GM19238 (cell line): ENCODE measurements around the gene CLEC4M.
A peak's percentile ranks its signal among the peaks of the same experiment; 100 is the strongest.
"Not testable (repeated sequence)": the region's sequence is repeated elsewhere in the genome, so short reads cannot be mapped to it uniquely, and the experiment has no call there.

ENCODE experiments used
- DNase-seq: peaks from one replicate; pipeline ENCODE4 v3.0.0; 2011; ENCODE audit warnings: low spot score; ENCODE audit not compliant: insufficient read length

The CLEC4M gene

DNA sequence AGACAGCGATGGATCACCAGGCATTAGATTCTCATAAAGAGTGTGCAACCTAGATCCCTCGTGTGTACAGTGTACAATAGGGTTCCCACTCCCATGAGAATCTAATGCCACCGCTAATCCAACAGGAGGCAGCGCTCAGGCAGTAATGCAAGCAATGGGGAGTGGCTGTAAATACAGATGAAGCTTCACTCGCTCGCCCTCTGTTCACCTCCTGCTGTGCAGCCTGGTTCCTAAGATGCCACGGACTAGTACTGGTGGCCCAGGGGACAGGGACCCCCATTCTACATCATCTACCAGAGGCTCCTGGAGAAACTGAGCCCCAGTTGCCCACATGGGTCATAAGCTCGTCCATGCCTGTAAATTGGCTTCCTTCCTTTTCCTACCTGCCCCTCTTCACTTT lies 8.0 kb downstream of the CLEC4M start:
- DNase-seq: no peak

DNA sequence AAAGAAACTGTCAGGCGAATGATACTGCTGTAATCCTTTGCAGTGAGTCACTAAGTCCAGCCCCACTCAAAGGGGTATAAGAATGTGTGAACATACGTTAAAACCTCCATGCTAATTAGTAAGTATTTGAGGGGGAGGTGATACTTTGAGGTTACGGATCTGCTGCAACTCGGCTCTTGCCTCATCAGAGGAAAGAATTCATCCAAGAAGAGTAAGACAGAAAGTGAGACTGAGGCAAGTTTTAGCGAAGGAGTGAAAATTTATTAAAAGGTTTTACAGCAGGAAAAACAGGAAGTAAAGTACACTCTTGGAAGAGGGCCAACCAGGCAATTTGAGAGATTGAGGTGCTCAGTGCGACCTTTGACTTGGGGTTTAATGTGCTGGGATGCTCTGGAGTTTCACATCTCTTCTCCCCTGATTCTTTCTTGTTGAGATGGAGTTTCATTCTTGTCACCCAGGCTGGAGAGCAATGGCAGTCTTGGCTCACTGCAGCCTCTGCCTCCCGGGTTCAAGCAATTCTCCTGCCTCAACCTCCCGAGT lies 9.8 kb downstream of the CLEC4M start:
- DNase-seq: peak; percentile 30

DNA sequence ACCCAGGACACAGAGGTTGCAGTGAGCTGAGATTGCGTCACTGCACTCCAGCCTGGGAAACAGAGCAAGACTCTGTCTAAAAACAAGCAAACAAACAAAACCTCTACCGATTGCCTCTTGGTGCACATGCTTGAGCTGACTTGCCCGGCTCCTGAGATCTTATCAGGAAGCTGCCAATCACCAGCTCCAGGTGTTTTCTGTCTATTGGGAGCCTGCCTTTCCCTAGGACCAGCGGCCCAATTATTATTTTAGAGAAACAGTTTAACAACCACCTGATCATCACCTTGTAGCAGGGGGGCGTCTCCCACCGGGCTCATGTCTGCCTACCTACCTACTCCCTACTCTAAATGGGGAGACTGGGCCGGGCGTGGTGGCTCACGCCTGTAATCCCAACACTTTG lies 10.8 kb downstream of the CLEC4M start:
- no peak for DNase-seq

DNA sequence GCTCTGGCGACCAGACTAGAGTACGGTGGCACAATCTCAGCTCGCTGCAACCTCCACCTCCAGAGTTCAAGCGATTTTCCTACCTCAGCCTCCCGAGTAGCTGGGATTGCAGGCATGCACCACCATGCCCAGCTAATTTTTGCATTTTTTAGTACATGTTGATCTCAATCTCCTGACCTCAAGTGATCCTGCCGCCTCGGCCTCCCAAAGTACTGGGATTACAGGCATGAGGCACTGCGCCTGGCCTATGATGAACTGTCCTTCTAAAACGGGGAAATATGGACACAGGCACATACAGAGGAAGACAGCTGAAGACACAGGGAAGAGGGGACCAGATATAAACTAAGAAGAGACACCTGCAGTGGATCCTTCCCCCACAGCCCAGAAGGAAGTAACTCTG lies 12.7 kb downstream of the CLEC4M start:
- no peak for DNase-seq

DNA sequence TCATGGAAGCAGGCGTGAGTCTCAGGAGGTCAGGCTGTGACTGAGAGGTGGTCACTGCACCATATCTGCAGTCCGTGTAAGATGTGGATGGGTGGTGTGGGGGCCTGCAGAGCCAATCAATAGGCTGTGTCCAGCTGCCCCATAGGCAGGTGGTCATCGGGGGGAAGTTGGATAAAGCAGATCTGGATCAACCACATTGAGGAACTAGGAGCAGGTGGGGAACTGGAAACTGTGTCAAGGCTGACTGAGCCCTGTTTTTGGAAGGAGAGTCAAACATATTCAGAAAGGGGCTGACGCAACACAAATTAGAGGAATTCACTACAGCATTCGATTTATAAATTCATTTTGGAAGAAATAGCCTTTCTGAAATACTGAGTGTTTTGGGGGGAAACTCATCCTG lies 15.0 kb downstream of the CLEC4M start:
- DNase-seq: no peak

DNA sequence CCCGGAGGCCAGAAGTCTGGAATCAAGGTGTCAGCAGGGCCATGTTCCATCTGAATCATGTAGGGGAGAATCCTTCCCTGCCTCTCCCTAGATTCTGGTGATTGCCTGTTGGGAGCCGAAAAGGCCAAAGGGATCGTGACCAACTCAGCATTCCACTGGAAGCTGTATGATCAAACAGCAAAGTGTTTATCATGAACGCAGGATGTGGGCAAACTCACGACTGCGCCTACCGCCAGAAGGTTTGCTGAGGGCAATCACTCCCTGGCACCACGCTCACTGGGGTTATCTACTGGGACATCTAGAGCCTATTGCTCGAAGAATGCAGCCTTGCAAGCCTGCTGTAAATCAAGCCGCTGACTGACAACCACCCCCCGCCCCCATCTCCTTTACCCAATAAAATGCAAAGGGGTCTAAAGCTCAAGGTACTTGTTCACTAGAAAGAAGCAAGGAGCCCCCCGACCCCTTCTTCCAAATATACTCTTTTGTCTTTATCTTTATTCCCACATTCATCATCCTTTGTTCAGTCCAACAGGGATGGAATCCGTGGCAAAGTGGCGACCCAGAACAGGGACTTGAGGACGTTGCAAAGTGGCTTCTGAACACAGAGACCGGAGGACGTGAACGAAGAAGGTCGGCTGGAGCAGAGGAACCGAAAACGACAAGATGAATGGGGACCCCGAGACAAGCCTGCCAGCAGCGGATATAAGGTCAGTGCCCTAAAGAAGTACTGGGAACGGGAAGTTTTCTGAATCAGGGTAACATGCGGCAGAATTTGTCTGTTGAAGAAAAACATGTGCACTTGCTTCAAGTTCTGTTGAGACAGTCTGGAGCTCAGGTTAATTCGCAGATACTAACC lies 16.8 kb downstream of the CLEC4M start:
- DNase-seq: no peak

DNA sequence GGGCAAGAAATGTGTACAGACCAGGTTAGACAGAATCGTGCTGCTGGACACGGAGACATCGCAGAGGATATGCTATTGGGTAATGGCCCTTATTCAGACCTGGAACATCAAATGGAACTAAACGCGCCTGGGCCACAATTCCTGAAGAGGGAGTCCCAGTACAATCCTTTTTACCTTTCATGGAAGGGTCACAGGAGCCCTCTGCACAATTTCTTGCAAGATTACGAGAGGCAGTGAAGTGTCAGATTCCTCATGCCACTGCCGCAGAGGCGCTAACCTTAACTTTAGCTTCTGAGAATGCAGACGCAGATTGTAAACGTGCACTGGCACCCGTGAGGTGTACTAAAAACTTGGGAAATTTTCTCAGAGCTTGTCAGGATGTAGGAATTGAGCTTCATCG lies 18.1 kb downstream of the CLEC4M start:
- no peak for DNase-seq

DNA sequence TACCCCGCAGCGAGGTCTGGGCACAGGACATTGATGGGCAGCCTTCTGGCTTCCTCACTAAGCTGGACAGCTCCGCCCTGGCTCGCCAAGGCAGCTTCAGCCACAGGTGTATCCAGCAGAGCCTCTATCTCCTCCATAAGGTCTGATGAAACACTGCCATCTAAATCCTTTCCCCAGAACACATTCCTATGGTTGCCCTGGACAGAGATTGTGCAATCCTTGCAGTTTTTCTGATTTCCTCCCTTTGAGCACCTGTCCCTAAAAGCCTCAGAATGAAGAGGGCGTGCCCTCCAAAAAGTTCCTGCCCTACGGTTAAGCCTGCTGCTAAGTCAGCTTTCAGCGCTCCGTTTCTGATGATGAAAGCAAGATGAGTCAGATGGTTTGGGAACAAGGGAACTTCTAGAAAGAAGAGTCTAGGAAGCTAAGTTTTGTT lies 21.0 kb downstream of the CLEC4M start:
- no peak for DNase-seq

DNA sequence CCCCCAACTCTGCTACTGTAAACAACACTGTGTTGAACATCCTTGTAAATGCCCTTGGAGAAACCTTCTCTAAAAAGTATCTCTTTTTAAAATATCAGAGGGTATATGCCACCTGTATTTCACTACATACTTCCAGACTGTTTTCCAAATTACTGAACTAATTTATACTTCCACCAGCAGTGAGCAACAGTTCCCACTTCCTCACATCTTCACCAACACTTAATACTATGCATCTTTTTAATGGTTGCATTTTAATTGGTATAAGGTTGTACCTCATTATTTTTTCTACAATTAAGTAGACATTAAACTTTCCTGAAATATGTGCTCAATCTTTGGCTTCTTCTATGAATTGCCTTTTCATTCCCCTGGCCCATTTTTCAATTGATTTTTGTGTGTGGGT lies 21.8 kb downstream of the CLEC4M start:
- DNase-seq: no peak

DNA sequence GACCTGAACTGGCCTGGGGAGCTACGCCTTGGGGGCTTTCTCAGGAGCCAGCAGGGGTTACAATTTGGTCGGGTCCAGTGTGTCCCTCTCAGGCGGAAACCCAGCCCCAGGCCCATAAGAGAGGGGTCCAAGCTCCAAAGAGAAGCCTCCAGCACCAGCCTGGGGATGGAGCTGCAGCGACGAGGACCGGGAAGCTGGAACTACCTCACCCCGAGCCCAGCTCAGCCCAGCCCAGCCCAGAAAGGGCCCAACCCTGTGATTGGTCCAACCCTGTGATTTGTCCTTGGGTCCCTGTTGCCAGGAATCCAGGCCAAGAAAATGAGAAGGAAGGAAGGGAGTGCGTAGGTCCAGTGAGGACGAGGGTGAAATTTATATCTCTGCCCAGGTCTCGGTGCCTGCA lies 24.1 kb downstream of the CLEC4M start:
- DNase-seq: no peak

DNA sequence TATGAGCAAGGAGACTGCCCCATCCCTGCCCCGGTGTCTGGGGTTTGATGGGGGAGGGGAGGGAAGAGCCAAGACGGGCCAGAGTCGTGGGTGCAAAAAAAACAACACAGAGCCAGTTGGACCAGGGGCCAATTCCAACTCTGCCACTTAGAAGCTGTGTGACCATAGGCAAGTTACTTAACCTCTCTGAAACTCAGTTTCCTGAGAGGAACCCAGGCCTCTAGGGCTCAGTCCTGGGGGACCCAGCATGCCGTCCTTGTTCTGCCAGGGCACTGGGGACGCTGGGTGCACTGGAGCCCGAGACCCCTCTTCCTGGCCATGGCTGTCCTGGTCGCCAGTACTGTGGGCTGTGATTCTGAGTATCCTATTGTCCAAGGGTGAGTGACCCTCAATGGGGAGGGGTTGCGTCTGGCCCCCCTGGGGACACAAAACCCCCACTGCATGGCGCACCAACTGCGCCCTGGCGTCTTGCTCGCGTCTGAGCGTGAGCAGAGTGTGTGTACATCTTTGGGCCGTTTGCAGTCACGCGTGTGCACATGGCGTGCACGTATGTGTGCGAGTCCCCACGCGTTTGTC lies 24.6 kb downstream of the CLEC4M start:
- DNase-seq: no peak

DNA sequence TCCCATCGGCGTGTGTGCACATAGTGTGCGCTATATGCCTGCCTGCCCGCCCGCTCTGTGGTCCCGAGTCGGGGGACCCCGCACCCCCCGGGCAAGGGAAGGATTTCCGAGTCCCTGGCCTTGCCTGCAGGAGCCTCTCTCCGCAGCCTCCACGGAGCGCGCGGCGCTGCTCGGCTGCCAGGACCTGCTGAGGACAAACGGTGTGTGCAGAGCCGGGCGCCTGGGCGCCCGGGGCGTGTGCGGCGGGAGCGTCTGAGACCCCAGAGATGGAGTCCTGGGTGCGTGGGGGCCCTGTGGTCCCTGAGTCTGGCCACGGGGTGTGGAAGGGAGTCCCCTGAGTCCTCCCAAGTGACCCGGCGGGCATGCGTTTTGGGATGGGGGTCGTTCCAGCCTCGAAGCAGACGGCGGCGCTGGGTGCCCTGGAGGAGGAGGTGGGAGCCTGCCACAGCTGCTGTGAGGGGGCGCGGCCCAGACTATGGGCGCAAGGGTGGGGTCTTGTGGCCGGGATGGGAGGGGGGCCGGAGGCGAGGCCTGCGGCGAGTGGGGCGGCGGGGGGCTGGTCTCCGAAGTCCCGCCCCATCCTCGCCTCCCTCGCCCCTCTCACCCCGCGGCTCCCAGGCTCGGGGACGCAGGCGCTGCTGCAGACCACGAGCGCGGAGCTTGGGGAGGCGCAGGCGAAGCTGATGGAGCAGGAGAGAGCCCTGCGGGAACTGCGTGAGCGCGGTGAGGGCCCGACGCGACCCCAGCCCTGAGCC lies 25.3 kb downstream of the CLEC4M start:
- DNase-seq: no peak

DNA sequence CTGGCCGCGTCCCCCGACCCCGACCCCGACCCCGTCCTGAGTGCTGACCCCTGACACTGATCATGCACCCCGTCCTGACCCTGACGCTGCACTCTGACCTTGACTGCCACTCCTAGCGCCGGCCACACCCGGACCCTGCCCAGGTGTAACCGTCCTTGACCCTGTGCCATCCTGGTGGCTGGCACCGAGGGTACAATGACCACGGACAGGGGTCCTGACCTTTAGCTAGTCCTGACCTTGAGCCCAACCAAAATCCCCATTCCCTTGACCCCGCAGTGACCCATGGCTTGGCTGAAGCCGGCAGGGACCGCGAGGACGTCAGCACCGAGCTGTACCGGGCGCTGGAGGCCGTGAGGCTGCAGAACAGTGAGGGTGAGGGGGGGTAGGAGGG lies 25.9 kb downstream of the CLEC4M start:
- DNase-seq: no peak

DNA sequence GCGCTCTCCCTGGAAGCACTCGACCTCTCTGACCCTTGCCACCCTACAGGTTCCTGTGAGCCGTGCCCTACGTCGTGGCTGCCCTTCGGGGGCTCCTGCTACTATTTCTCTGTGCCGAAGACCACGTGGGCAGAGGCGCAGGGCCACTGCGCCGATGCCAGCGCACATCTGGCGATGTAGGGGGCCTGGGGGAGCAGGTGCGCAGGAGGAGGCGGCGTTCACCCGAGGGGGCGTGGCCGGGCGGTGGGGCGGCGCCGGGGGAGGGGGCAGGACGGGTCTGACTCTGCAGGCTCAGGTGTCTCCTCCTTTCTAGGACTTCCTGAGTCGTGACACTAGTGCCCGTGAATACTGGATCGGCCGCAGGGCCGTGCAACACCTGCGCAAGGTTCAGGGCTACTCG lies 26.4 kb downstream of the CLEC4M start:
- DNase-seq: no peak

DNA sequence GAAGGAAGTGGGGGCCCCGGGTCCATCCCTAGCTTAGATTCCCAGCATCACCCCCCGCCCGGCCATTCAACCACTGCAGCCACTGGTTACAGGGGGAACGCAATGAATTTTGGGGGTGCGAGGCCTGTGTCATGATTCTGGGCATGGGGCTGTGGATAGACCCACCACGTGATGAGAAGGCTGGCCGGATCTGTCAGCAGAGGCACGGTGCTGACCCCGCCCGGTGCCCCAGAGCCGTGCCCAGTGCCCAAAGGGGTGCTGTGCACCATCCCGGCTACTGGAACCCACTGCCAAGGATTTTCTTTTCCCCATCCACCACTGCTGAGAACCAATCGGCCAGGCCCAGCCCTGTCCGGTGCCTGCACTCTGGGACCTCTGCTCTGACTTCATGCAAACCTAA lies 27.4 kb downstream of the CLEC4M start:
- no peak for DNase-seq

DNA sequence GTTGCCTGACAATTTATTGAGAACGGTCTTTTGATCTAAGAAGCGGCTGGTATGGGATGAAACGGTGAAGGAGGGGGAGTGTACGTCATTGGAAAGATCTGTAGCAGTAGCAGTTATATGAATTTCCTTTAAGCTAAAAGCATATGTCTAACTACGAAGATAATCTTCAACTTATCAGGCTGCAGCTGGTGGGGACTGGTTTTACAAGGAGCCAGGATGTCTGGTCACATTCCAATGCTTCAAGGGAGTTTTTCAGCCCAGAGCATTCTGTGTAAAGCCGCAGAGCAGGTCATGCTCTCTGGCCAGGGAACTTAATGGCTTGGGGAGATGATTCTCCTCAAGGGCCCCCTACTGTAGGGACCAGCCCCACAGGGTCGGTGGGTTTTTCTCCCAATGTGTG lies 29.2 kb downstream of the CLEC4M start:
- DNase-seq: no peak

DNA sequence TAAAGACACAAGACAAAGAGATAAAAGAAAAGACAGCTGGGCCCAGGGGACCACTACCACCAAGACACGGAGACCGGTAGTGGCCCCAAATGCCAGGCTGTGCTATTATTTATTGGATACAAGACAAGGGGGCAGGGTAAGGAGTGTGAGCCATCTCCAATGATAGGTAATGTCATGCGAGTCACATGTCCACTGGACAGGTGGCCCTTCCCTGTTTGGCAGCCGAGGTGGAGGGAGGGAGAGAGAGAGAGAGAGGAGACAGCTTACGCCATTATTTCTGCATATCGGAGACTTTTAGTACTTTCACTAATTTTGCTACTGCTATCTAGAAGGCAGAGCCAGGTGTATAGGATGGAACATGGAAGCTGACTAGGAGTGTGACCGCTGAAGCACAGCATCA lies 29.7 kb downstream of the CLEC4M start:
- not testable (repeated sequence) for DNase-seq

DNA sequence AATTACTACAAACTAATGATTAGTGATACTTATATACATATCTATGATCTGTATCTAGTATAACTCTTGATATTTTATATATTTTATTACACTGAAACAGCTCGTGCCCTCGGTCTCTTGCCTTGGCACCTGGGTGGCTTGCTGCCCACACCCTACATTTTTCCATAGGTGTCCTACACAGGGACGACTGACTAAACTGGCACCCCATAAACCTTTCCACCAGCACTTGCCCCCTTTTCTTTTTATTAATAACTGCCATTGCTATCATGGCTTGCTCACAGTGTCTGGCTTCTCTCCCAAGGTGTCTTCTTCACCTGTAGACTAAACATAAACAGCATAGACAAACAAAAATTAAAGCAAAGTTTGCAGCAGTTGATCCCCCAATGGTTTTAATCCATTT lies 30.4 kb downstream of the CLEC4M start:
- no peak for DNase-seq

DNA sequence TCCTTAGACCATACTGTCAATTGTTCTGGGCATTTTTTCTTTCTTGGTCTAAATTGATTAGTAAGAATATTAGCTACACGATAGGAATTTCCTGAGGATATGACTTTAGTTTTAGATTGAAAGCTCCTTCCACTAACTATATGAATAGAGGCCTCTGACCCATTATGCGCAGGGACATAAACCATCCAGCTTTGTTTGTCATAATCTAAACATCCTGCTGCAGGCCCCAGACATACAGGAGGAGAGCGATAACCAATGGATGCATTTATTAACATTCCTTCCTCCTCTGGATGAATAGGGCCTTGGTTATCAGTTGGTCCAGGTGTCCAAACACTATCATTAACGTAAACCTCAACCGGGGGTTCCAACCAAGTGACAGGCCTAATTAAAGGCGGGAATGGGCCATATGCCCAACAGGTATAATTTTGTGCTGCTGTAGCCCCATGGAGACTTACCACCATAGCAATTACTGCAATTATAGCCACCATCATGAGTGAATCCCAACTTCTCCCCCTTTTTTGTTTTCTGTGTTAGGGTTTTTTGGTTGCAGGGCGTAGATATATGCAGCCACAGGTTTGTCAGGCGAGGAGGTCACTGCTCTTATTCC lies 32.6 kb downstream of the CLEC4M start:
- DNase-seq: no peak

DNA sequence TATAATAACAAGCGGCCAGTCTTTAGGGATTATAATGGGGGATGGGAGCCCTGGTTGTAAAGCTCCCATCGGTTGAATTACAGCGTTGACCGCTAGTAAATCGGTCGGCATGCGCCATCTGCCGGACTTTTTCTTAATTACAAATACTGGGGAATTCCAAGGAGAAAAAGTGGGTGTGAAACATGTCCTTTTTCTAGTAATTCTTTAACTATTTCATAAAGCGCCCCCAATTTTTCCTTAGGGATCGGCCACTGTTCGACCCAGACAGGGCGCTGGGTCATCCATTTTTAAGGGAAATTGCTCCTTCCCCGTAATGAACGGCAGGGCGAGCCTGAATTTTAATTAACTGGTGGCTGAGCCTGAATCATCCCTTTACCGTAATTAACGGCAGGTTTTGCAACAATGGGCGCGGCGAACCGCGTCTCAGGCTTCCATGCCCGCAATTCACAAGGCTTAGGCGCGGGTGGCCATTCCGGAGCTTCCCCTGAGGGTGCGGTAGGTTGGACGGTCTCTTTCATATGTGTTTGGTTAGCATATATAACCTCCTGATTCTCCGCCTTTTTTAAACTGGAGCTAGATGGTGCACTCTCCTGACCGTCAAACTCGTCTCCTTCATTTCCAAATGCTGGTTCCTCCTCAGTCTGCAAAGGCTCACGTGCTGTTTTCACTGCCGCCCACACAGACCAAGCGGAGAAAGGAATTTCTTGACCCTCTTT lies 36.8 kb downstream of the CLEC4M start:
- DNase-seq: peak; percentile 35

DNA sequence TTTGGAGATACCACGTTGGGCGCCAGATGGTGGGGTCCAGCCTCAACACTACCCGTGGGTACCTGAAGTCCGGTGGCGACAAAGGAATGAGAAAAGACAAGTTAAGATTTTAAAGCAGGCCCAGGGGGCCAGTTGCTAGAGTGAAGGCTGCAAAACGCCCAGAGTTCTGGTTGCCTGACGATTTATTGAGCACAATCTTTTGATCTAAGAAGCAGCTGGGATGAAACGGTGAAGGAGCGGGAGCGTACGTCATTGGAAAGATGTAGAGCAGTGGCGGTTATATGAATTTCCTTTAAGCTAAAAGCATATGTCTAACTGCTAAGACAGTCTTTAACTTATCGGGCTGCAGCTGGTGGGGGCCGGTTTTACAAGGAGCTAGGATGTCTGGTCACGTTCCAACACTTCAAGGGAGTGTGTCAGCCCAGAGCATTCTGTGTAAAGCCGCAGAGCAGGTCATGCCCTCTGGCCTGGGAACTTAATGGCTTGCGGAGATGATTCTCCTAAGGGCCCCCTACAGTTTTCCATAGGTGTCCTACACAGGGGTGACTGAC lies 38.1 kb downstream of the CLEC4M start:
- no peak for DNase-seq
